GM19043 (cell line): ENCODE data around the gene ZSCAN25.
"Not testable (repeated sequence)": the region's sequence is repeated elsewhere in the genome, so short reads cannot be mapped to it uniquely, and the experiment has no call there.

Experiments
- ATAC-seq: cut with Tn5 transposase; IDR thresholded peaks from one replicate; pipeline ENCODE4 v1.9.1; 2021; ENCODE audit warnings: low read depth; ENCODE audit not compliant: unreplicated experiment

The ZSCAN25 gene

DNA sequence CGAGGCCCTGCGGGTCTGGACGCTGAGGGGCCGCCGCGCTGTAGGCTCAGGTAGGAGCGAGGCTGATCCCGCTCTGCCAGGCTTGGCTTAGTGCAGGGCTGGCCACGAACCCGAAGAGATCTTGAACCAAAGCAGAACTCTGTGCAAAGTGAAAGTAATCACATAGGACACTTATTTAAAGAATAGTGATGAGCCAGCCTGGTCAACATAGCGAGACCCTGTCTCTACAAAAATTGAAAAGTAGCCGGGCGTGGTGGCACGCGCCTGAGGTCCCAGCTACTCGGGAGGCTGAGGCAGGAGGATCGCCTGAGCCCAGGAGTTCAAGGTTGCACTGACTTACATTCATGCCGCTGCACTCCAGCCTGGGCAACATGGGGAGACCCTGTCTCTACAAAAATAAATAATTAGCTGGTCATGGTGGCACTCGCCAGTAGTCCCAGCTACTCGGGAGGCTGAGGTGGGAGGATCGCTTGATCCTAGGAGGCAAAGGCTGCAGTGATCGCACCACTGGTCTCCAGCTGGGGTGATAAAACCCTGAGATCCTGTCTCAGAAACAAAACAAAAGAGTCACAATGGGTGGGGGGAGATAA, 541 bp downstream of the ZSCAN25 start:
- no peak for ATAC-seq

DNA sequence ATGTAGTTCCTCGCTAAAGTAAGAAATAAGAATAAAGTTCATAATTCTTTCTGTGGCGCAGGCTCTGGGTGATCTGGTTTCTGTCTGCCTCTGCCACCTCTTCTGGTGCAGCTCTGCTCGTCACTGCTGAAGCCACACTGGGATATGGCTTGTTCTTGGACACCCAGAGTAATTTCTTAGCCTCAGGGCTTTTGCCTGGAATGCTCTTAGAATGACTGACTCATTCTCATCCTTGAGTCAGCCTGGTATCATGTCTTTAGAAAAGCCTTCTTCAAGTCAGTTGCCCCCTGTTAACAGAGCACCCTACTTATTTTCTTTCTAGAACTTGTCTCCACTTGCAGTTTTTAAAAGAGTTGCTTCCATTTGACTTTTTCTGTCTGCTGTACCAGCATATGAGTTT, 2.0 kb downstream of the ZSCAN25 start:
- no peak for ATAC-seq

DNA sequence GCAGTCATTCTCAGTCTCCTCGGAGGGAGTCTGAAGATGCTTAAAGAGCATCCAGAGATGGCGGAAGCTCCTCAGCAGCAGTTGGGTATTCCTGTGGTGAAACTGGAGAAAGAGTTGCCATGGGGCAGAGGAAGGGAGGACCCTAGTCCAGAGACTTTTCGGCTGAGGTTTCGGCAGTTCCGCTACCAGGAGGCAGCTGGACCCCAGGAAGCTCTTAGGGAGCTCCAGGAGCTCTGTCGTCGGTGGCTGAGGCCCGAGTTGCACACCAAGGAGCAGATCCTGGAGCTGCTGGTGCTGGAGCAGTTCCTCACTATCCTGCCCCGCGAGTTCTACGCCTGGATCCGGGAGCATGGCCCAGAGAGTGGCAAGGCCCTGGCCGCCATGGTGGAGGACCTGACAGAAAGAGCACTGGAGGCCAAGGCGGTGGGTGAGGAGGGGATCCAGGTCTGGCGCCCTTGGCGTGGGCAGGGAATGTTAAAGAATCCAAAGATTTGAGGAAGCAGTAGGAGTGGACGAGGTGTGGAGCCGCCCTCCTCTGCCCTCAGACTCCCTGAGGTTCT, 2.9 kb downstream of the ZSCAN25 start:
- ATAC-seq: no peak

DNA sequence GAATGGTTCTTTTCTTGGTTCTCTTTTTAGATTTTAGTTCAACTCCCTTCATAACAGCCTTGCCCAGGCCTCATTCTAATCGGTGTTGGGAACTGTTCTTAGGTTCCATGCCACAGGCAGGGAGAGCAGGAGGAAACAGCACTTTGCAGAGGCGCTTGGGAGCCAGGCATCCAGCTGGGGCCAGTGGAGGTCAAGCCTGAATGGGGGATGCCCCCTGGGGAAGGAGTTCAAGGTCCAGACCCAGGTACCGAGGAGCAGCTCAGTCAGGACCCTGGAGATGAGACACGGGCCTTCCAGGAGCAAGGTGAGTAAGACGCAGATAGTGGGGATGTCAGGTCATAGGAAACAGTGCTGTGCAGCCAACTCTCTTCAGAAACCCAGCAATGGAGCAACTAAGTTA, 4.5 kb downstream of the ZSCAN25 start:
- ATAC-seq: no peak

DNA sequence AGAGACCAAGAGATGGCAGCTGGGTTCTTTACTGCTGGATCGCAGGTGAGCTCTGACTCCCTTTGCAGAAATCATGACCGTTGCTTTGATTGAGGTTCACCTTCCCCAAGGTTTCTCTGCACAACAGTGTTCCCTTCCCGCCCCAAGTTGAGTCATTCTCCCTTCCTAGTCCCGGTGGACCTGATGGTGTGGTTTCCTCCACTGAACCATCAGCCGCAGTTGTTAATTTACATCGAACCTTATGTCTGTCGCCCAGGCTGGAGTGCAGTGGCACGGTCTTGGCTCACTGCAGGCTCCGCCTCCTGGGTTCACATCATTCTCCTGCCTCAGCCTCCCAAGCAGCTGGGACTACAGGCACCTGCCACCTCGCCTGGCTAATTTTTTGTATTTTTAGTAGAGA, 5.8 kb downstream of the ZSCAN25 start:
- ATAC-seq: no peak

DNA sequence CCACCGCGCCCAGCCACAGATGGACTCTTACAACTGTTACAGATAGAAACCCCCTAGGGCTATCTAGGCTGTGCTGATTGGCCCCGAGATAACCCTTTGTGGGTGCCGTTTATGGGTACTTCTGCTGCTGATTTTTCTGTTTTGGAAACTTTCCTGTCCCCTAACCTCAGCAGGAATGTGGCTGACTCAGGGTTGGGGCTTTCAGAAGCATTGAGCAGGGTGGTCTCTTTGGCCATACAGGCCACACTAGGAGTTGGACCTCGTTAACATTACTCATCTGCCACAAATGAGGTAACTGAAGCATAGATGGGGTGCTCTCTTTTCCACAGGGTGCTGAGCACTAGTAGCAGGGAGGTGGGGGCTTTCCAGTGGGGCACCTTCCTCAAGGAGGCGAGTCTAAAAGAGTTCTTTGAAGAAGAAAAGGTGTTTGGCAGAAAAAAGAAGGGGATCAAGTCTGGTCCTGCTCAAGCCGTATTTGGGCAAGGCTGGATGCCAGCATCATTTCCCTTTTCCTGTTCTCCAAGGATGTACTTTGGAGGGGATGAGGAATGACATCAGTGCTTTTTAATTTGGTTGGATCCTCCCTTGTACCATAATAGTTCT, 6.4 kb downstream of the ZSCAN25 start:
- no peak for ATAC-seq

DNA sequence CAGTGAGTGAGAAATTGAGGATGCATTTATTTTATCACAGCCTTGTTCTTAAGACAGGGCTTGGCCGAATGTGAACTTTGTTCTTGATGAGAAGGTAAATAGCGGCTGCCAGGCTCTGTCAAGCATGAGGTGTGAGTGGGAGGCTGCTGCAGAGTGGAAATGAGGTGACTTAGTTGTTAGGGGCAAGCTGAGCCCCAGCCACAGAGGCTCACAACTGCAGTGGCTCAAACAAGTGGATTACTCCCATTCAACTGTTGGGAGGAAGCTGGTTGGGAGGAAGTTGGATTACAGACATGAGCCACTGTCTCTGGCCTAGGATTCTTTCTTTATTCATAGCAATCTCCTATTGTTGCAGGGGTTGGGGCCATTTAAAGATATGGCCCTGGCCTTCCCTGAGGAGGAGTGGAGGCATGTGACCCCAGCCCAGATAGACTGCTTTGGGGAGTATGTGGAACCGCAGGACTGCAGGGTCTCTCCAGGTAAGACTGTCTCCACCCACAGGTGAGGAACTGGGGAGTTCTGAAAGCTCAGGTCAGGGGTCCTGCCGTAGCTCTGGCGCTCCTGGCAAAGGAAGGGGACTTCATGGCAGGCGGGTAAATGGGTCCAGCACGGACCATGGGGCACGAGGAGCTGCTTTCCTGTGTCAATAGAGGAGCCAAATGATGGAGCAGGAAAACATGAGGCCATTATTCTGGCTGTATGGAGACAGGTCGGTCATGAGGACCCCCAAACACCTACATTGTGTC, 7.1 kb downstream of the ZSCAN25 start:
- ATAC-seq: no peak

DNA sequence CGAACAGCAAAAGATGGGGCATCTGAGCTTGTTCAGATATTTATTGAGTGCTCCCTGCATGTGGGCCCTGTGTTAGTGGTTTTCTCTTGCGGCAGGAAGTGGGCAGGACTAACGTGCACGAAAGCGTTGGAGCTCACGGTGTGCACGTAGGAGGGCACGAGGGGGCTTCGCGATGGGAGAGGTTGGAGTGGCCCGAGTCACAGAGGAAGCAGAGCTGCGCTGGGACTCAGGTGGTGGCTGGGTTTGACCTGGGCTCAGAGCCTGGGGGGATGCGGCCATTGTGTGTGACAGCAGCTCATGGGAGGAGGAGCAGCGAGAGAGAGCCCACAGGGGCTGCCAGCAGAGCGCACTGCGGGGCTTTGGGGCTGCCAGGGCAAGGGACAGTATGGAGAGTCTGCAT, 7.7 kb downstream of the ZSCAN25 start:
- no peak for ATAC-seq

DNA sequence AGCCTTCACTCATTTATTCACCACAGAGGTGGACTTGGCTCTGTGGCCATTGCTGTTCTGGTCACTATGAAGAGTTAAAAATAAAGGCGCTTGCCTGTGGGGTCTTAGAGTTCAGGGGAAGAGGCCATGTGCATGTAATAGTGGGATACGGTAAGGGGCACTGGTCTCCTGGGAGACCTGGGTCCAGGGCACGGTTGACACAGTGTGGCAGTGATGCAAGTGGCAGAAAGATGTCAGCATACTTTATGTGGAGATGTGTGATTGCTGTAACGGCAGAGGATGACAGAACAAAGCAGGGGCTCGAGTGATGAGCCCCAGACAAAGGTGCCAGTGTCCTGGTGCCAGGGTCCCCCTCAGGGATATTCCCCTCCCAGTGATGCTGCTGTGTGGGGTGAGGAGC, 8.6 kb downstream of the ZSCAN25 start:
- no peak for ATAC-seq

DNA sequence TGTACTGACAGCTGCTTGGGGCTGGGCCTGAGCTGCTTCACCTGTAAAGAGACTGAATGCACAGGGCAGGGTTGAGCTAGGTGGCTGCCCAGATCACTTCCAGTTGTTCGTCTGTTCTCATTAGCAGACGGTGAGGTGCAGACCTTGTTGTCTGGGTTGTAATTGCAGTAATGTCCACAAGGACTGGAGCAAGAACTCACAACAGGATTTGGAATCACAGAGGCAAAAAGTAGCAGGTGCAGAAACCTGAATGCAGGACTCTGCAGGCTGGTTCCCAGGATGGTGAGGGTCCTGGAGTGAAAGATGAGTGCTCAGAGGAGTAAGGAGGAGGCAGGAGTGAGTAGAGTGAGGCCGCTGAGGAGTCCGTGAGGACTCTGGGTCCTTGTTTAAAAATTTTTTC, 9.2 kb downstream of the ZSCAN25 start:
- no peak for ATAC-seq

DNA sequence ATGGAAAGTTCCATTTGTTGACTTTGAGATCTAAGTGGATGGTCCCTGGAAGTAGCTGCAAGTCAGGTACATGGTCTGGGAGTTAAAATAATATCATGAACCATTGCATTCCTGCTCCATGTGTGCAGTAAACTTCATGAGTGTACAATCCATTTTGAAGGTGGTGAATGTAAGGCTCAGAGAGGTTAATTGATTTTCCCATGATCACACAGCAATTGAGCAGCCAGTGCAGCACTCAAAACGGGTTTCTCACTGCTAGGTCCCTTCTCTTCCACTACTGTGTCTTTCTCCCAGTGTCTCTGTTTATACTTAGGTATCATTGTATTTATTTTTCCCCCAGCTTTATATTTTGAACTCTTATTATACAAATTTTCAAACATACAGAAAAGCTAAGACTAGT, 9.9 kb downstream of the ZSCAN25 start:
- ATAC-seq: no peak

DNA sequence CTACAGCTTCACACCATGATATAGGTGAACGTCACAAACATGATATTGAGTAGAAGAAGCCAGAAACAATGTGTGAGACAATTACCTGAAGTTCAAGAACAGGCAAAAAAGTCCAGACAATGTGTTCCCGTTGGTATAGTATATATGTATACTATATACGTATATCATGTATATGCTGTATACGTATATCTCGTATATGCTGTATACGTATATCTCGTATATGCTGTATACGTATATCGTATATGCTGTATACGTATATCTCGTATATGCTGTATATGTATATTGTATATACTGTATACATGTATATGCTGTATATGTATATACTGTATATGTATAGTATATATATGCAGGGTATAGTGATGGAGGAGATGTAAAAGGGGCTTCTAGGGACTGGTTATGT, 10.8 kb downstream of the ZSCAN25 start:
- no peak for ATAC-seq

DNA sequence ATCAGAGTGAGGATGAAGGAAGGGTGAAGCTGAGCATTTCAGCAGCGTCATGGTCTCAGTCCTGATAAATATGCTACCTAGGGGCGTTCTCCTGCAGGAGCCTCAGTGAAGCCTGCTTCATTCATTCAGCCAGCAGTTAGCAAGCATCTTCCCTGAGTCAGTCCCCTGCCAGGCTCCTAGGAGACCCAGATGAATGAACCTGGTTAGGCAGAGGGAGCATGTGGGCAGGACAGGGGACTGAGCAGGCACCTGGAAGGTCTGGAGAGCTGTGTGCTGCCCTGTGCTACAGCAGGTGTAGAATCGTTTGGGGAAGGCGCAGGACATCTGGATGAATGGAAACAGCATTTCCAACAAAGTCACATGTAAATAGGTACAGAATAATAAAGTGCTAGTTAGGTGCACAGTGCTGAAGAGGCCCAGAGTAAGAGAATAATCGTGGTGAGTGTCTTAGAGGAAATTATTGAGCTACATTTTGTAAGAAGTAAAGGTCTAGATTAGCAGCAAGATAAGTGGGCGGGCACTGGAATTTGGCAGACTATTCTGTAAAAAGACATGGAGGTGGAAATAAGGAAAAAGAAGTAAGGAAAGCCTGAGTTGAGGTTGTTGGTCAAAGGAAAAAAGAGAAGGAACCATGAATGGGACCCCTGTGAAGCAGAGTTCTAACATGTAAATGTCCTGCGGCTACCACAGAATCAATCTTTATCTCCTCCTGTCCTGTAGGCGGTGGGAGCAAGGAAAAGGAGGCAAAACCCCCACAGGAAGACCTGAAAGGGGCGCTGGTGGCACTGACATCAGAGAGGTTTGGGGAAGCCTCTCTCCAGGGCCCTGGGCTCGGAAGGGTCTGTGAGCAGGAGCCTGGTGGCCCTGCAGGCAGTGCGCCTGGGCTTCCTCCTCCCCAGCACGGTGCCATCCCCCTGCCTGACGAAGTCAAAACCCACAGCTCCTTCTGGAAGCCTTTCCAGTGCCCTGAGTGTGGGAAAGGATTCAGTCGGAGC, 12.0 kb downstream of the ZSCAN25 start:
- no peak for ATAC-seq

DNA sequence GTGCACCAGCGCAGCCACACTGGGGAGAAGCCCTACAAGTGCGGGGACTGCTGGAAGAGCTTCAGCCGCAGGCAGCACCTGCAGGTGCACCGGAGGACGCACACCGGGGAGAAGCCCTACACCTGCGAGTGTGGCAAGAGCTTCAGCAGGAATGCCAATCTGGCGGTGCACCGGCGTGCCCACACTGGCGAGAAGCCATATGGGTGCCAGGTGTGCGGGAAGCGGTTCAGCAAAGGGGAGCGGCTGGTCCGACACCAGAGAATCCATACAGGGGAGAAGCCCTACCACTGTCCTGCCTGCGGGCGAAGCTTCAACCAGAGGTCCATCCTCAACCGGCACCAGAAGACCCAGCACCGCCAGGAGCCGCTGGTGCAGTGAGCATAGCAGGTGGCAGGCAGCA, 12.9 kb downstream of the ZSCAN25 start:
- no peak for ATAC-seq

DNA sequence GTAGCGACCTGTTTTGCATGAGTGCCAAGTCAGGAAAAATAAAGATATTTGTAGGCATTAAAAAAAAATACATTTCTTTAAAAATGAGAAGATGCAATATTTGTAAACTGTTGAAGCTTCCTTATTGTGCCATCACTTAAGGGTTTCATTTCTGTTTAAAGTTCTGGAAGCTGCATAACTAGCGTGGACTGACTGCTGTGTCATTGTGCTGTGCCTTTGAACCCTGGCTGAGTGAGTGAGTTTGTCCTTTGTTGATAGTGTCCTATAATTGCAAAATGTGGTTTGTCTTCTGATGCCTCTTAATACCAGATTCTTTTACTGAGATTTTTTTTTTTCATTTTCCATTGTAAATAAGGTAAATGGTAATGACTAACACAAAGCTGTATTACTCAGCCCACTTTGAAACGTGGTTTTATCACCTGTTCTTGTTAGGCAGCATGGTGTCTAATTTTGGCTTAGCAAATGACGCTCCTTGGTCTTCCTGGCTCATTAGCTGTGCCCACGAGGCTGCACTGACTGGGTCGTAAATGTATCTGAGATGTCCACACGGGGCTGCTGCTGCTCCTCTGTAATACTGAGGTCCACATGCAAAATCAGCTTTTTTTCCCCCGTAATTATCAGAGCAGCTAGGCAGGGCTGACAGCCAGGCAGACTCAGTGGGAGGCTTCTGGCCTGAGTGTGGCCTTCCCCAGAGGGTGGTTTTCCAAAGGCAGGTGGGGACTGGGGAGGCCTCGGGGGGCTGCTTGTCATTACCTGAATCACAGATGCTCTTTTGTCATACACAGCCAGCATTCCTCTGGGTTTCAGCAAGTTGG, 14.8 kb downstream of the ZSCAN25 start:
- no peak for ATAC-seq

DNA sequence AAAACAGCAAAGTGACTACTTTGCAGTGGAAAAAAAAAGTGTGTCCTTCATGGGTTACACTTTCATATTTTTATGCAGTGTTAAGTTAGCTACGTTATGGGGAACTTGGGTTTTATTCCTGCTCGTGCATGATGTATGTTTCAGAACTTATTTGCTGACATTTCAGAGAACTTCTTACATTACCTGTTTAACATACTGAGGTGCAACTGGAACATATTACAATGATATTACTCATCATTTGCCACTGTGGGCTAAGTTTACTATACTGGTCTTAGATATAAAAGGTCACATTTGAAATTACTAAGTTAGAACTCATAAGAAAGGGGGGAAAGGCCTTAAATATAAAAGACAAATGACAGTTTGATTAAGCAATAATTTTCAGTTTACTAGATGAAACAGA, 20.7 kb downstream of the ZSCAN25 start:
- not testable (repeated sequence) for ATAC-seq

DNA sequence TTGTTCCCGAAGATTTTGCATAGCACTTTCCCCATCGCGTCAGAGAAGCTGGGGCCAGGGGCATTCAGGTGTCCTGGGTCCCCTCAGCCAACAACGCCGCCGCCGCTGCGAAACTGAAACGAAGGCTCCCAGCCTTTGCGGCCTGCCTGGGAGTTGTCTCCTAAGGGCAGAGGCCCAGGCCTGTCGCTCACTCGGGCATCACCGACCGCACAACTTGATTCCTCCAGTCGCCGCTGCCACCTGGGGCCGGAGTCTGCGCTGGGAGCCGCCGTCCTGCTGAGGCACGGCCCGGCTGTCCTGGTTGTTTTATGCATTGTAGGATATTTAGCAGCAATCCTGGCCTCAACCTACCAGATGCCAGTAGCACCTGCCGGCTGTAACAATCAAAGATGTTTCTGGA, 22.0 kb downstream of the ZSCAN25 start:
- ATAC-seq: no peak

DNA sequence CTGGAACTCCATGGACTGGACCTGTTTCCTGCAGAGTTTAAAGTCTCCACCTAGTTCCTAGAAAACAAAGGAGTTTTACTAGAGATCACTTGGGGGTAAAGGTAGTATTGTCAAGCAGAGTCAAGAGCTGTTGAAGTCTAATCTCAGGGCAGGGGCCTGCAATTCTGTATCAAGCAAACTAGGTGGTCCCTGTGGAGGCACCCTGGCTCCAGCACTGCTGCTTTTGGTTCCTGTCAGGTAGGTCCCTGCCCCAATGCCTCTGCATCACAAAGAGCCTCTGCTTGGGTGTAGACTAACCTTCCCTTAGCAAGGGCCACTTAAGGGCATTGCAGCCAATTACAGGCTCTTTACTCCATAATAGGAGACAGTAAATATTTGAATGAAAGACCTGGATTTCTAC, 22.5 kb downstream of the ZSCAN25 start:
- no peak for ATAC-seq

DNA sequence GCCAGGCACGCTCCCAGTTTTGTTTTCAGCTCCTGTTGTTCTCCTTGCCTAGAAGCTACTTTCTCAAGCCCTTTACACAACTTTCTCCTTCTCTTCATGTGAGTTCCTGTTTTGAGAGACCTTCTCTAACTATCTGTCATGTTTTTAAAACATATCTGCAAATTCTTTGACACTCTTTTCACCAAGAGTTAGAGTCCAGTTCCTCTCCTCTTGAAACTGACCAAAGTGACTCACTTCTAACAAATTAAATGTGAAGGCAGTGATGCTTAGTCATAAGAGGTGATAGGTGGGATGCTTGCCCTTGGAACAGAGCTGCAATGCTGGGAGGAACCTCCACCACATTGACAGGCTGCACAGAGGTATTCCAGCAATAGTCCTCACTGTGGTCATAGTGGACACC, 25.3 kb downstream of the ZSCAN25 start:
- ATAC-seq: no peak

DNA sequence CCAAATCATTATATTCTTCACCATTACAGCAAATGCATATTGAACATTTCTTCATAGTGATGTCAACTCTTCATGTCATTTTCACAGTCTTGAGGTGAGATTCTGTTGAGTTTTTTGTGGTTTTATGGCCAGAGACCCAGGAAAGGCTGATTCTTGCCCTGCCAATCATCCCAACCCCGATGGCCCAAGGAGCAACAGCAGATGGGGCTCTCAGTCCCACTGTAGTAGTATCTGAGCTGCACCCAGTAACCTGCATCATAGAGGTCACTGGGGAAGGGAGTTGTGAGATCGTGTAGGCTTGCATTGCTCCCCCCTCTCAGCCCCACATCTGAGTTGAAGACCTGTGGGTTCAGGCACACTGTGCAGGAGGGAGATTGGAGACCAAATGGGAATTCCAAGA, 26.7 kb downstream of the ZSCAN25 start:
- no peak for ATAC-seq
